C1 segment of cervical spinal cord (tissue), 14 donors: ENCODE results near the gene DENND11.
"Not testable (repeated sequence)": the region's sequence is repeated elsewhere in the genome, so short reads cannot be mapped to it uniquely, and the experiment has no call there.

Experiments
- DNase-seq, 14 donors: peaks; one replicate each; lab custom pipeline; 2025; lab: John Stamatoyannopoulos, UW

The DENND11 gene

DNA sequence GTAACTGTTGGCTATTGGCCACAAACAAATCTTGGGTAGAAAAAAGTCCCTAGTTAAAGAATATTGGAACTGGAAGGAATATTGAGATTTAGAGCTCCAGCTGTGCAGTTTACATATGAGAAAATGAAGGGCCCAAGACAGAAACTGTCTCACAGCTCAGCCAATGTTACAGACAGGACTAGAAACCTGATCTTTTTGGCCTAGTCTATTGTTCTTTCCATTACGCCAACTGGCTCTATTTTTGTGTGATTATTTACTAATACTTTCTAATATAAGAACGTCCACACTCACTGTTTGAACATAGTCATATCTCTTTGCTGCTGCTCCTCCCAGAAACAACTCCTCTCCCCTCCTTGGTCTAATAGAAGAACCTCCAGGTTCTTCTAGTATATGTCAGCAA, 7.4 kb upstream of the DENND11 start:
- DNase-seq: no peak

GRCh38 chr7:141708351-141708750, 6.4 kb upstream of the DENND11 start, which contains the start of gene WEE2:
WEE2 (plus strand) TSS chr7:141708353; CDS start chr7:141708759, 406 bp downstream.
- DNase-seq: no peak

DNA sequence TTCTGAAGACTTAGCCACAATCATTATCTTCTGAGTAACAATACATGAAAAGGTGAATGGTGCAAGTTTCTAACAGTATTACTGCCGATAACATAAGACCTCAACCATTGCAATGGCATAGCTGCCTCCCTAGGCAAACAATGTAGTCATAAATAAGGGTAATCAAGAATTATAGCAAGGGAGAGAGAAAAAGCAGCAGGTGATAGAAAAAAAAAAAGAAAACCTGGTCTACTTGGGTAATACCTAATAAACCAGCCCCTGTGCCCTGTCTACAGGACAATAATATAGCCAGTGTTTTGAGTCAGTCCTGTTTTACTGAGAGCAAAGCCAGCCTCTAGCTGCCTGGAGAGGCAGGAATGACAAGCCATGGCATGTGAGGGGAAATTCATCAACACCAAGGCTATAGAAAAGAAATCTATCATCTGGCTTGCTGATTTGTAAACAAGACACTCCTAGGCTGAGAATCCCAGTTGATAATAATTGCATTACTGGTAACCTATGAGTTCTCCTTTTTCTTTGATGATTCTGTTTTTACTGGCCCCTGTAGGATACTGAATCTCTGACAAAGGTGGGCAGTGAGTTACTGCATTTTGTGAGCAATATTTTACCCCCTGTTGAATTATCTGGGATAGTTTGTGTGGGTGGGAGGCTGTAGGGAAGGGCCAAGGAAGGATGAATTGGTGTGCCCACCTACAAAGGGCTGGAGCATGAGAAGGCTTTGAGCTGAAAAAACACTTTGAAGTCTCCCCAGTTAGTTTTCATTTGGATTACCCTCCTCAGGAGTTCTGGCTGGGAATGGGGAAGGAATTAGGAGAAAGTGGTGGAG, 4.5 kb upstream of the DENND11 start:
- no peak for DNase-seq

- DNase-seq: no peak
These were observed 2.8 kb upstream of the DENND11 start for GRCh38 chr7:141704741-141705140.

- no peak for DNase-seq
These were observed 2.1 kb upstream of the DENND11 start for GRCh38 chr7:141704112-141704511.

DNA sequence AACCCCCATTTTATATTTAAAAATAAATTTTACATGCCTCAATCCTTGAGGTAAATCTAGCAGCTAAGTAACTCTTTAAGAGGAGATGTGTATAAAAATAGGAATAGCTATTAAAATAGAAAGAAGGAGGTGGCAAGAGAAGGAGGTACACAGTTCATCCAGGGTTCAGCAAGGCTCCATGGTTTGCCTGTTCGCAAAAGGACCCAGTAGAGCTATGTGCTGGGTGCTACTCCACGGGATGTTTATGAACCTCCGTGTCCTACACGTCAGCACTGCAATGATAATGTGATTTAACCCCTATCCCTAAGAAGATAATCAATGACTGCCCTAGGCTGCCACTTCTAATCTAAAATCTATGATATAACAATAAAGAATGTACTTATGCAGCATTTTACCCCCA, 926 bp upstream of the DENND11 start:
- DNase-seq: no peak

DNA sequence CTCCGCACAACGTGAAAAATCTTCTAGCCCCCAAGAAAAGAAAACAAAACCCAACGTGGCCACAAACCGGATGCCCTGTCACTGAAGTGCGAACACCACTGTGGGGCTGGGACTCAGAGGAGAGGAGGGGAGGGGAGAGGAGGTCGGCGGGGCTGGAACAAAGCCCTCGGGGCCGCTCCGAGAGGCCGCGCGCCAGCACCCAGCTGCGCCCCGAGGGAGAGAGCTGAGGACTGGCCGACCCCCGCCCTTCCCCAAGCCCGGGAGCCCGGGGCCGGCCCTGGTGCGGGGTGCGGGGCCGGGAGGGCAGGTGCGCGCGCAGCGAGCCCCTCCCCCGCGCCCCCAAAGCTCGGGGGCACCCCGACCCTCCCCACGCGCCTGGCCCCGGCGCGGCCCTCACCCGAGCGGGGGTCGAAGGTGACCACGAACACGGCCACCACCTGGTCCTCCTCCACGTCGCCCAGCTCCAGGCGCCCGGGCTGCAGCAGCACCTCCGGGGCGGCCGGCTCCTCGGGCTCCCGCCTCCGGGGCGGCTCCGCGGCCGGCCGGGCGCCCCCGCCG, 398 bp downstream of the DENND11 start:
- peak in 8 of 14 donors; percentile 19 to 78 (median 46) for DNase-seq

- peak in 4 of 14 donors; percentile 44 to 63 (median 54) for DNase-seq
These were observed 1.1 kb downstream of the DENND11 start for GRCh38 chr7:141700848-141701371.

DNA sequence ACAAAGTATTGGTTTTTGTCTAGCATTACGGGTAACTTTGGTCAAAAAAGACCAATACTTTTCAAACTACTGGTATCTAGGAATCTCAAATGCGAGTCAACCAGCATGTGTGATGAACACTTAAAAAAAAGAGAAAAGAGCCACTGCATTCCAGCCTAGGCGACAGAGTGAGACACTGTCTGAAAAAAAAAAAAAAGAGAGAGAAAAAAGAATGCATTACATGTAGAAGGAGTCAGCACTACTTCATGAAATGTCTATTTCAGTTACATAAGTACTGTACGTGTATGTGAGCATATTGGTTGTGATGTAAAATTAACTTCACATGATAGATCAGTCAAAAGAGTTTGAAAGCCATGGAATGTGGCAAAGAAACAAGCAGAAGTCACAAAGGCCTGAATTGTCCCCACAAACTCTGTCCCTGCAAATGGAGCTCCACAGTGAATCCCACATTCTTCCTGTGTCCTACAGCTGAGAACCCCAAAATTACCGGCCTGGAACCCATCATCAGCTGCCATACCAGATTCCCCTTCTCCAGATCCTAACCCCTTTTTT, 1.6 kb downstream of the DENND11 start:
- DNase-seq: peak in 2 of 14 donors; percentile 44 to 46

DNA sequence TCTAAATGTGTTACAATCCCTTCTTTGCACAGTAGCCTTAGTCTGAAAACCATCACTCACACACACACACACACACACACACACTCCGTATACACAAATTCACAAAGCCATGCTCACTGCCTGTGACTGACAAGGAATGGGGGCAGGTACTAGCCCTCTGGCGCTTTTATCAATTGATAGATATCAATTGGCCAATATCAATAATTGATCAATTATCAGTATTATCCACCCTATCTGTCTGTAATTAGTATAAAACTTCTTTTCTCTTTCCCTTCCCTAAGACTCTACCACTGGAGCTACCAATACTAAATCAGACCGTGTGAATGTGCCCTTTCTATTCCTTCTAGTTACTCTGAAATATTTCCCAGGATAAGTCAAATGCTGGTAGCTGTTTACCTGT, 2.1 kb downstream of the DENND11 start:
- no peak for DNase-seq

GRCh38 chr7:141698247-141699015, 3.5 kb downstream of the DENND11 start:
- peak in 2 of 14 donors; percentile 23 to 34 for DNase-seq

DNA sequence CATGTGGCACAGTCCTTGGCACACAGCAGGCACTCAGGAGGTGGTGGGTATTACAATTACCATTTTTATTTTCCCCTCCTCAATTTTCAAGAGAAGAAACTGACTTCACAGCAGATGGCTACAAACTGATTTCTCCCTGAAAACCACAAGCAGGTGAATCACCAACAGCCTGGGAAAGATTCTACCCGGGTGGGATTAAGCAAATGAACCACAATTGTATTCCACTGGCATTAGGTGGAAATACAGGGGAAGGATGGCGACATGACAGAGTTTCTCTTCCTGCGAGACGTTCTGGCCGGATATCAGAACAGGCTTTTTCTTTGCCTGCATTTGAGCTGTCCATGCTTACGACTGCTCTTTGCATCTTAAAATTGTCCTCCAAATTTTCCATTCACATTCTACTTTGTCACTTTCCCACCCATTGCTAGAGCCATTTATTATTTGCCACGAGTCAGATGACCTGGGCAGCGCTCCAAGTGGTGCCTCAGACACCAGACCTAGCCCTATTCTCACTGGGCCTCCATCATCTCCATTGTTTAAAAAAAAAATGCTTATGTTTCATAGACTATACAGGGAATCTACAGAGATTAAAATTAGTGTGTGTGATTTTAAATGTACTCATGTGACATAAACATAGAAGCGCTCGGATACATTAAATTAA, 4.6 kb downstream of the DENND11 start:
- peak in 8 of 14 donors; percentile 14 to 48 (median 38) for DNase-seq

DNA sequence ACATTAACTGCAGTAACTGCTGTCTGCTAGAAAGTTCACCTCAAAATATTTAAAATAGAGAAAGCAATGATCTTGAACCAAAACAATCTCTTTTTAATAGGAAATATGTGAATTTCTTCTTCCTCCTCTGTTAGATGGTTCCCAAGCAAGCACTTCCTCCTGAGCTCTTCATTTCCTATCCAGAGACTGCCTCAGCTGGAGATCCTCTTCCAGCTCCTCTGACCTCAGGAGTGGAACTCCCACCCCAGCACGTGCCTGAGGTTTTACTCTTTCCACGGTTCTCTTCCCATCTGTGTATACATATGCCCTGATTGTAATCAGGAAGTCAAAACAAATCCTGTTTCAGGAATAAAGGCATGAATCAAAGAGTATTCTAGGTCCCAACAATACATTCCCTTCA, 5.6 kb downstream of the DENND11 start:
- no peak for DNase-seq

GRCh38 chr7:141695803-141696289, 6.1 kb downstream of the DENND11 start:
- peak in 1 of 14 donors; percentile 26 for DNase-seq

DNA sequence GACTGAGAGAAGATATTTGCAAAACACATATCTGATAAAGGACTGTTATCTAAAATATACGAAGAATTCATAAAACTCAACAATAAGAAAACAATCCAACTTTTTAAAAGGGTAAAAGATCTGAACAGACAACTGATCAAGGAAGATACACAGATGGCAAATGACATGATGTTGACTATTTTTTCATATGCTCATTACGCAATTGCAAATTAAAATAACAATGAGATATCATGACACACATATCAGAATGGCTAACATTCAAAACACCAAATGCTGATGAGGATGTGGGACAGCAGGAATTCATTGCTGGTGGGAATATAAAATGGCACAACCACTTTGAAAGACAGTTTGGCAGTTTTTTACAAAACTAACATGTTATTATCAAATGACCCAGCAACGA, 8.9 kb downstream of the DENND11 start:
- no peak for DNase-seq

GRCh38 chr7:141691961-141692360, 10.0 kb downstream of the DENND11 start:
- DNase-seq: no peak

- no peak for DNase-seq
These were observed 10.4 kb downstream of the DENND11 start for GRCh38 chr7:141691540-141691939.

DNA sequence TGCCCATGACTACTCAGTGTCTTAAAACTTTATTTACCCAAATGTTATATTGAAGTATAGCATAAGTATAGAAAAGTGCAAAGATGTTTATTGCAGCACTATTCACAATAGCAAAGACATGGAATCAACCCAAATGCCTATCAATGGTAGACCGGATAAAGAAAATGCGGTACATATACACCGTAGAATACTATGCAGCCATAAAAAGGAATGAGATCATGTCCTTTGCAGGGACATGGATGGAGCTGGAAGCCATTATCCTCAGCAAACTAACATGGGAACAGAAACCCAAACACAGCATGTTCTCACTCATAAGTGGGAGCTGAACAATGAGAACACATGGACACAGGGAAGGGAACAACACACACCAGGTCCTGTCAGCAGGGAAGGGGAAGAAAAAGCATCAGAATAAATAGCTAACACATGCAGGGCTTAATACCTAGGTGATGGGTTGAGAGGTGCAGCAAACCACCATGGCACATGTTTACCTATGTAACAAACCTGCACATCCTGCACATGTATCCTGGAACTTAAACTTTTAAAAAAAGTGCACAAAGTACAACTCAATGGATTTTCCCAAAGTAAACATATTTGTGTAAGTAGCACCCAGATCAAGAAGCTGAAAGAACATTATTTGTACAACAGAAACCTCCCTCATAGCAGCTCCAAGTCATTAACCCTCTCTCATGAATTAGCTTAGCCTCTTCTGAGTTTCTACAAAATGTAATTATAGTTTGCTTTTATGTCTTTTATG, 12.7 kb downstream of the DENND11 start:
- not testable (repeated sequence) for DNase-seq

DNA sequence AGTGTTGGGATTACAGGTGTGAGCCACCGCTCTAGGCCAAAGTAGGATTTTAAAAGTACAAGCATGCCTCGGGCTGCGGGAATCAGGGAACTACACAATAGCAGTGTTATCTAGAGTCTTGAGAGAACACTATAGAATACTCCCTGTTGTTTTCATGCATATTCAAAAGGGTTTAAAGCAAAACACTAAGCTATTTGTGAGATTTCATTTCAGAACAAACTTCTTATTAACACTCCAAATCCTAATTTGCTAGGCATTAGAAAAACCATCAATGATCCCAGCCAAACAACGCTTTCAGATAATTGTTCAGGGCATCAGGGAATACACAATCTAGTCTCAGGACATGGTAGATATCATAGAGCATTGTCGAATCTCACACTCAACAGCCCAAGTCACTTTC, 13.9 kb downstream of the DENND11 start:
- no peak for DNase-seq

GRCh38 chr7:141686670-141687069, 15.3 kb downstream of the DENND11 start:
- no peak for DNase-seq
